Activated T-helper 17 cell treated with anti-CD3 and anti-CD28 coated beads, Interleukin-2, amount 50 U/mL, for 72 hours (primary cell): ENCODE measurements around the gene THAP12. TPM values are rescaled to one million over a fixed set of nuclear protein-coding genes. Genes with fewer than 3 reads are reported as not detected.
"Not testable (repeated sequence)": the region's sequence is repeated elsewhere in the genome, so short reads cannot be mapped to it uniquely, and the experiment has no call there.

Source experiments
- ATAC-seq: fragments of 150-1000 bp; cut with Tn5 transposase; replicated peaks from 2 replicates; pipeline ENCODE4 v1.10.0; 2021; ENCODE audit warnings: mild to moderate bottlenecking, moderate library complexity
- H3K27ac Mint-ChIP-seq: one replicate; pipeline ENCODE4 v1.8.0; 2022; ENCODE audit warnings: mixed read lengths
- H3K27me3 Mint-ChIP-seq: one replicate; pipeline ENCODE4 v1.8.0; 2022; ENCODE audit warnings: mixed read lengths
- H3K36me3 Mint-ChIP-seq: one replicate; pipeline ENCODE4 v1.8.0; 2022; ENCODE audit warnings: low read depth, mild to moderate bottlenecking, mixed read lengths
- H3K4me1 Mint-ChIP-seq: one replicate; pipeline ENCODE4 v1.8.0; 2022; ENCODE audit warnings: mixed read lengths
- H3K4me3 Mint-ChIP-seq: one replicate; pipeline ENCODE4 v1.8.0; 2022; ENCODE audit warnings: mild to moderate bottlenecking, mixed read lengths
- H3K9me3 Mint-ChIP-seq: one replicate; pipeline ENCODE4 v1.8.0; 2022; ENCODE audit warnings: mixed read lengths
- total RNA-seq, 2 donors: library from RNA; stranded (reverse); gene quantifications; one replicate each; pipeline ENCODE4 v1.2.3, GENCODE V29; 2022

Gene THAP12, protein sequence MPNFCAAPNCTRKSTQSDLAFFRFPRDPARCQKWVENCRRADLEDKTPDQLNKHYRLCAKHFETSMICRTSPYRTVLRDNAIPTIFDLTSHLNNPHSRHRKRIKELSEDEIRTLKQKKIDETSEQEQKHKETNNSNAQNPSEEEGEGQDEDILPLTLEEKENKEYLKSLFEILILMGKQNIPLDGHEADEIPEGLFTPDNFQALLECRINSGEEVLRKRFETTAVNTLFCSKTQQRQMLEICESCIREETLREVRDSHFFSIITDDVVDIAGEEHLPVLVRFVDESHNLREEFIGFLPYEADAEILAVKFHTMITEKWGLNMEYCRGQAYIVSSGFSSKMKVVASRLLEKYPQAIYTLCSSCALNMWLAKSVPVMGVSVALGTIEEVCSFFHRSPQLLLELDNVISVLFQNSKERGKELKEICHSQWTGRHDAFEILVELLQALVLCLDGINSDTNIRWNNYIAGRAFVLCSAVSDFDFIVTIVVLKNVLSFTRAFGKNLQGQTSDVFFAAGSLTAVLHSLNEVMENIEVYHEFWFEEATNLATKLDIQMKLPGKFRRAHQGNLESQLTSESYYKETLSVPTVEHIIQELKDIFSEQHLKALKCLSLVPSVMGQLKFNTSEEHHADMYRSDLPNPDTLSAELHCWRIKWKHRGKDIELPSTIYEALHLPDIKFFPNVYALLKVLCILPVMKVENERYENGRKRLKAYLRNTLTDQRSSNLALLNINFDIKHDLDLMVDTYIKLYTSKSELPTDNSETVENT
- 10 to 100 TPM; 25.5 to 39.6 TPM for total RNA-seq

DNA sequence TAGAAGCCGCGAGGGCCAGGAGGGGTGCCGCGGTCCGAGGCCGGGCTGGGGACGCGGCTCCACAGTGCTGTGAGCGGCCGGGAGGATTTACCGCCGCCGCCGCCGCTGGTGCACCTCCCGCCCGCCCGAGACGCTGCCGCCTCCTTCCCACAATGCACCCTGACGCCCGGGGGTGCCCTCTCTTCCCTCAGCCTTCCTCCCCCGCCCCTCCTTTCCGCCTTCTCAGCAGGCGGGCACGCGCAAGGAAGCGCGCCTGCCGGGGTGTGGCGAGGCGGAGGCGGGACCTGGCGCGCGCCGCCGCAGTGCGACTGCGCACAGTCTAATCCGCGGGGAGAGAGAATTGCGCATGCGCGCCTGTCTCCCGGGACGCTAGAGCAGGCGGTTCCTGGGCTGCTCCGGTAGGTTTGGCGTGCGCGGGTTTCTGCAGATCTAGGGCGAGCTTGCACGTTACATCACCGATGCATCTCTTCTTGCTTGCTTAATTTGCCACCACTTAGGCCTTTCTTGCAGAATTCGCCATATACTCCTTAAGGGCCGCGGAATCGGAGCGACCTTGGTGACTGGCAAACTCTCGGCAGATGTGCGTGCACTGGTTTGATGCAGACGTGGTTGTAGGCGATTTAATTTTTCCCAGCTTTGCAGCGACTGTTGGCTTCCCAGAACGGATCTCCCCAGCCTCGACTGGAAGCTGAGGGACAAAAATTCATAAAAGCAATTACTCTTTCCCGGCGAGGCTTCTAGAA, at the start of gene THAP12, which contains the start of gene GVQW3:
THAP12 (minus strand) TSS at position 156 of the 743 bp plus-strand sequence. CDS start 296 bp downstream, outside the sequence.
GVQW3 (plus strand) TSS at position 347 of the 743 bp plus-strand sequence. CDS start 506 bp downstream, outside the sequence.
- H3K36me3 Mint-ChIP-seq = peaks cover 5% of the 10 kb centered on the region
- H3K9me3 Mint-ChIP-seq = no peaks in the 10 kb centered on the region
- H3K27me3 Mint-ChIP-seq = no peaks in the 10 kb centered on the region
- ATAC-seq = peak; percentile 72
- H3K4me1 Mint-ChIP-seq = peaks cover 42% of the 10 kb centered on the region
- H3K4me3 Mint-ChIP-seq = peak within 1 kb of the TSS; percentile 91
- peak within 1 kb of the TSS; percentile 85 for H3K27ac Mint-ChIP-seq

DNA sequence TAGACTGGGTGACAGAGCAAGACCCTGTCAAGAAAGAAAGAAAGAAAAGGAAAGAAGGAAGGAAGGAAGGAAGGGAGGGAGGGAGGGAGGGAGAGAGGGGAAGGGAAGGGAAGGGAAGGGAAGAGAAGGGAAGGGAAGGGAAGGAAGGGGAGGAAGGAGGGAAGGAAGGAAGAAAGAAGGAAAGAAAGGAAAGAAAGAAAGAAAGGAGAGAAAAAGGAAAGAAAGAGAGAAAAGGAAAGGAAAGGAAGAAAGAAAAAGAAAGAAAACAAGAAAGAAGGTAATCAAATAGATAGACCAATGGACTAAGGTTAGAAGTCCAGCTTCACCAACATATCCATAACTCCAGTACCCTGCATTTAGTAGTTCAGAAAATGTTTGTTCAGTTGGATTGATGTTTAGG, 45.7 kb upstream of the THAP12 start:
- Mint-ChIP-seq H3K36me3 (no peaks in the 10 kb centered on the region), H3K4me1 (peaks cover 11% of the 10 kb centered on the region), H3K4me3 (no peak overlapping the region), H3K27ac (no peak overlapping the region), H3K9me3 (no peaks in the 10 kb centered on the region), H3K27me3 (peaks cover 11% of the 10 kb centered on the region)
- no peak for ATAC-seq

DNA sequence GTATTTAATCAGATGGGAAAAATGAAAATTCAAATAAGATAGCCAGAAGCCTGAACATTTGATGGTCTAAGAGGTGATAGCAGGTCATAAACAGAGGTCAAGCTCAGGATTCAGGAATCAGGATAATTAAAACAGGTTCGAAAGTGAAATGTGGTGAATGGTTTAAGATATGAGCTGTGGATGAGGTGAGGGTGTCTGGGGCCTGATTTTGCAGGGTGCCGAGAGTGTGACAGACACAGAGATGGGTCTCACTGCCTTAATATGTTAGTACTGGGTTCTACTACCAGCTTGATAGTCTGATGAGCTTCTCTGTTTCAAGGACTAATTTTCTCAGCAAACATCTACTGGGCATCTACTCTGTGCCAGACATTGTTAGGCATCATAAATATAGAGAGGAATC, 44.0 kb upstream of the THAP12 start:
- Mint-ChIP-seq H3K36me3 (no peaks in the 10 kb centered on the region), H3K9me3 (no peaks in the 10 kb centered on the region), H3K27ac (peak overlapping the region; percentile 1), H3K4me3 (peak overlapping the region; percentile 14), H3K4me1 (peaks cover 11% of the 10 kb centered on the region), H3K27me3 (peaks cover 11% of the 10 kb centered on the region)
- ATAC-seq = peak; percentile 71

DNA sequence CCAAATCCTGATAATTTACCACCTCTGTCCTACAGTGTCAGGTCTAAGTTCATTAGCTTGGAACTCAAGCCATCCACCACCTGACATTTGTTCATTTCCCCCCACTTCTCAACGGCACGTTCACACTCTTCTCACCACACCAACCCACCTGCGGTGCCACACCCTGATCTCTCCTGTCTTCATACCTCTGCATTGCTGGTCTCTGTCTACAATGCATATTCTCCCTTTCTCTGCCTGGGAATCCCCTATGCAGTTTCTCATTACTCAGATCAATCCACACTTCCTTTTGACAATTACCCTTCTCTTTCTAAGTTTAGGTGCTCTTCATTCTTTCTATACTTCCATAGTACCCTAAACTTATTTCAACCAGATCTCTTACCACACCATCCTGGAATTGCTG, 43.4 kb upstream of the THAP12 start:
- H3K36me3 Mint-ChIP-seq = no peaks in the 10 kb centered on the region
- H3K4me1 Mint-ChIP-seq = peaks cover 11% of the 10 kb centered on the region
- H3K27ac Mint-ChIP-seq = peak overlapping the region; percentile 1
- no peaks in the 10 kb centered on the region for H3K9me3 Mint-ChIP-seq
- peaks cover 11% of the 10 kb centered on the region for H3K27me3 Mint-ChIP-seq
- ATAC-seq = peak; percentile 95
- H3K4me3 Mint-ChIP-seq = peak overlapping the region; percentile 14

DNA sequence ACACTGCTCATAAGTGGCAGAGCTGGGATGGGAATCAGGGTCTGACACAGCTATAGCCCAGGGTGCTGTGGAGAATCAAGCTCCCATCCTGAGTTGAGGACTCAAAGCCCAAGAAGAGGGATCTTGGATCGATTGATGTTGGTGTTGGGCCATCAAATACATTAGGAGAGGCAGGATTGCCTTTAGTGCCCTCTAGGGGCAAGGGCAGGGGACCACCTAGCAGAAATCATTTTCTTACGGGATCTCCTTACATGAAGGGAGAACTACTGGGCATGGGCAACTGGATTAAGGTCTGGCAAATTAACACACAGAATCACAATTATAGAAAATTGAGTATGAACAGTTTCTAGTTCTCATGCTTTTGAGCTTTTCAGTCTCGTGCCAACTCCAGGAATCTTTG, 39.0 kb upstream of the THAP12 start:
- Mint-ChIP-seq H3K4me1 (peaks cover 8% of the 10 kb centered on the region), H3K9me3 (no peaks in the 10 kb centered on the region), H3K4me3 (no peak overlapping the region), H3K27ac (no peak overlapping the region), H3K27me3 (peaks cover 9% of the 10 kb centered on the region), H3K36me3 (no peaks in the 10 kb centered on the region)
- no peak for ATAC-seq

DNA sequence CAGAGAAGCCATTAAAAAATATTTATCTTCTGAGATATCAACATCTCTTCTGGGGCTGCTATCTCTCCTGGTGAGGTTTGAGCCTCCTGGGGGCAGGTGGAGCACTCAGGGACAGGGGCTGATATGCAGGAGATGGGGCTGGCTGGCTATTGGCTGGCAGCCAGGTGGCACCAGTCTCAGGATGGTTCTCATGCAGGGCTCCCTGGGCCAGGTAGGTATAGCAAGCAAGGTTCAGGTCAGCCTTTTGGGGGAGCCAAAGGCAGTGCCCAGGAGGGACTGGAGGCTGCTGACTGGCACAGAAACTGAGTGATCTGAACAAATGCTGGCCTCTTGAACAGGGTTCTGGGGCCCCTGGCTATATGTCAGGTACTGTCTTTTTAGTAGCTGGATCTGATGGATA, 34.1 kb upstream of the THAP12 start:
- Mint-ChIP-seq H3K27me3 (peaks cover 9% of the 10 kb centered on the region), H3K27ac (no peak overlapping the region), H3K4me3 (no peak overlapping the region), H3K36me3 (no peaks in the 10 kb centered on the region), H3K9me3 (no peaks in the 10 kb centered on the region), H3K4me1 (no peaks in the 10 kb centered on the region)
- ATAC-seq = no peak

DNA sequence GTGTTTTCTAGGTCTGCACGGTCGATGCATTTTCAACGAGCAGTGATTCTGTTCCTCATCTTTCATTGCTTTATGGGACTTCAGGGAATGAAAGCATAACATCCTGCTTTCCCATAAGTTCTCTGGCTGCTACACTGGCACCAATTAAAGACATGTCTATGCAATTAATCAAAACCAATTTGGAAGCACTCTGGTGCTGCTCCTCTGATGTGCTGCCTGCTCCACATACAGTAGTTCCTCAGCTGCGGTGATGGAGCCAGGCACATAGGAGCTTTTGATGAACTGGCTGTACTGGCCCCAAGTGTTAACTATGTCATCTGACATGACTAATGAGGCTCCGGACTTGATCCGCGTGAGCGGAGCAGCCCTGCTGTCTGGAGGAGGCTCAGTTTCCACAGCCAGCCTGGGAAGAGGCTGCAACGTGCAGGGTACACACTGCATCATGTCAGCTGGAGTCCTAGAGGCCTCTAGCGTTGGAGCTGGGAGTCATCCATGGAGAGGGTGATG, 30.0 kb upstream of the THAP12 start:
- no peak for ATAC-seq
- H3K27ac Mint-ChIP-seq = no peak overlapping the region
- H3K4me3 Mint-ChIP-seq = no peak overlapping the region
- H3K27me3 Mint-ChIP-seq = peaks cover under 1% of the 10 kb centered on the region
- H3K4me1 Mint-ChIP-seq = no peaks in the 10 kb centered on the region
- no peaks in the 10 kb centered on the region for H3K36me3 Mint-ChIP-seq
- H3K9me3 Mint-ChIP-seq = no peaks in the 10 kb centered on the region

DNA sequence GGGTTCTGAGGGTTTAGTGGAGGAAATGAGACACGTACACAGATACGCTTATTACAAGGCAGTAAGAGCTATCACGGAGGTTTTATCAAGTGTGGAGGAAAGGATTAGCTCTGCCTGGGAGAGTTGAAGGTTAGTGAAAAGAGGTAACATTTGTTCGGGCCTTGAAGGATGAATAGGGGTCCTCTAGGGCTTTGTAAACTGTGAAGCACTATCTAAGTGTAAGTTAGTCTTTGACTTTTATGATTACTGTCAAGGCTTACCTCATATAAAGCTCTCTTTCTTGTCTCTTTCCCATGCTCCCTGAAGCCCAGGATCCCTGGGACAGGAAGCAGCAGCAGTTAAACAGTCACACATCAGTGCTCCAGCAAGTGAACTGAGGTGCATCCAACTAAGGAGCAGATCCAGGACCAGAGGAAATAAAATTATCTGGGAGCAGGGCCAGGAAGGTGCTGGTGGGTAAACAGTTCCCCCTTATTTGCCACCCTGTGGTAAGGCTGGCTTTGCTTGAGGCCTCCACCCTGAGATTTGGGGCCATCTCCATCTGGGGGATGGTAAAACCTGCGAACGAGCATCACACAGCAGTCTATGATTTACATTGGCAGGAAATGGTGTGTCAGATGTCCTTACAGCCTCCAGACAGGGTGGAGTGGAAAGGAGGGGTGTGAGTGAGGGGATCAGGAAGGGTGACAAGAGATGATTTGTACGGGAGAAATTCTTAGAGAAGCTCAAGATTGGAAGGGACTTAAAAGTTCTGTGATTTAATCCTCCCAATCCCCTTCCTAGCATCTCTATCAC, 27.4 kb upstream of the THAP12 start:
- no peaks in the 10 kb centered on the region for H3K36me3 Mint-ChIP-seq
- no peak overlapping the region for H3K4me3 Mint-ChIP-seq
- no peak overlapping the region for H3K27ac Mint-ChIP-seq
- no peaks in the 10 kb centered on the region for H3K27me3 Mint-ChIP-seq
- H3K9me3 Mint-ChIP-seq = no peaks in the 10 kb centered on the region
- ATAC-seq = no peak
- no peaks in the 10 kb centered on the region for H3K4me1 Mint-ChIP-seq

DNA sequence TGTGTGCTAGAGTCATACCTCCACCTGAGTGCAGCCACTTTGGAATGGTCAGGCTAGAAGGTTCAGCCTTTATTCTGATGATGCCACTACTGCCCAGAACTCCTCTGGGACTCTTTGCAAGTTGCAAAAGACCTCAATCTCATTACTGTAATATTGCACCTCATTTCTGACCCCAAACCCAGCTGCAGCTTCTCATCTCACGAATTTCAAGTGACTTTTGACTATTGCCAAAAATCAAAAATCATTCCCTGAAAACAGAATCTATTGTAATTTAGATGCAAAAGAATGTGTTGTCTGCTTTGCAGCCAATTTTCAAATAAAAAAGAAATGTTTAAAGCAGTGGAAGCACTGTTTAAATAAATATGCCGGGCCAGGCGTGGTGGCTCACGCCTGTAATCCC, 25.4 kb upstream of the THAP12 start:
- no peaks in the 10 kb centered on the region for H3K36me3 Mint-ChIP-seq
- no peak overlapping the region for H3K4me3 Mint-ChIP-seq
- no peak overlapping the region for H3K27ac Mint-ChIP-seq
- ATAC-seq = no peak
- H3K9me3 Mint-ChIP-seq = no peaks in the 10 kb centered on the region
- no peaks in the 10 kb centered on the region for H3K27me3 Mint-ChIP-seq
- H3K4me1 Mint-ChIP-seq = no peaks in the 10 kb centered on the region

DNA sequence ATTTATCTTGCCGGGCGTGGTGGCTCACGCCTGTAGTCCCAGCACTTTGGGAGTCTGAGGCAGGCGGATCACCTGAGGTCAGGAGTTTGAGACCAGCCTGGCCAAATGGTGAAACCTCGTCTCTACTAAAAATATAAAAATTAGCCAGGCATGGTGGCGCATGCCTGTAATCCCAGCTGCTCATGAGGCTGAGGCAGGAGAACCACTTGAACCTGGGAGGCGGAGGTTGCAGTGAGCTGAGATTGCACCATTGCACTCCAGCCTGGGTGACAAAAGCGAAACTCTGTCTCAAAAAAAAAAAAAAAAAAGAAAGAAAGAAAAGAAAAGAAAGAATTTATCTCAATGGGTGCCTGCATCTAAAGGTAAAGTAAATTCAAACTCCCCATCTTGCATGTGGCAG, 20.6 kb upstream of the THAP12 start:
- not testable (repeated sequence) for H3K36me3 Mint-ChIP-seq, ATAC-seq, H3K27ac Mint-ChIP-seq, H3K4me1 Mint-ChIP-seq, H3K9me3 Mint-ChIP-seq, H3K27me3 Mint-ChIP-seq, H3K4me3 Mint-ChIP-seq

DNA sequence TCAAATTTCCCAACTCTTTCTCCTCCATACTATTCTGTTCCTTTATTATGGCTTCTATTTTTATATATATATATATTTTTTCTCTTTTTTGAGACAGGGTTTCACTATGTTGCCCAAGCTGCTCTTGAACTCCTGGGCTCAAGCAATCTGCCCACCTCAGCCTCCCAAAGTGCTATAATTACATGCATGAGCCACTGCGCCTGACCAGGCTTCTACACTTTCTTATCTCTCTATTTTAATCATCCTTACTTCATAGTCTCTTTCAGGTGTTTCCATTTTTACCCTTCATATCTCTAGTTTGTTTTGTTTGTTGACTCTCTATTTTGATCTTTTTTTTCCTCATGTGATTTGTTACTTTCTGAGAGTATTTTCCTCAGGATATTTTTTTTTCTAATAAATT, 20.0 kb upstream of the THAP12 start:
- no peaks in the 10 kb centered on the region for H3K36me3 Mint-ChIP-seq
- H3K27ac Mint-ChIP-seq = no peak overlapping the region
- no peaks in the 10 kb centered on the region for H3K9me3 Mint-ChIP-seq
- no peak for ATAC-seq
- no peaks in the 10 kb centered on the region for H3K4me1 Mint-ChIP-seq
- H3K27me3 Mint-ChIP-seq = no peaks in the 10 kb centered on the region
- no peak overlapping the region for H3K4me3 Mint-ChIP-seq

DNA sequence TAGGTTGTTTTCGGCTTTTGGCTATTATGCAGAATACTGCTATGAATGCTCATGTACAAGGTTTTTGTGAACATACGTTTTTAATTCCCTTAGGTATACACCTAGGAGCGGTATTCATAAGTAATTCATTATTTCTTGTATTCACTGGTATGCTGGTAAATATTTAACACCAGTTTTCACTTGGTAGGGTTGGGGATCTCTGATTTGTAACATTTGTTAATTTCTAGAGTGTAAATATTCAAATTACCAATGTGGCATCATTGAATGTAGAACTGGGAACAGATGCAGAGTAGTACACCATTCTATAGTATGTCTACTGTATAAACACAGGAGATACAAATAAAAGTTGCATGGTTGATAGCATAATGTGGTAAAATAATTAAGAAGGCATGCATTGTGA, 16.5 kb upstream of the THAP12 start:
- no peak overlapping the region for H3K27ac Mint-ChIP-seq
- H3K36me3 Mint-ChIP-seq = no peaks in the 10 kb centered on the region
- H3K4me3 Mint-ChIP-seq = no peak overlapping the region
- H3K27me3 Mint-ChIP-seq = no peaks in the 10 kb centered on the region
- no peaks in the 10 kb centered on the region for H3K4me1 Mint-ChIP-seq
- H3K9me3 Mint-ChIP-seq = no peaks in the 10 kb centered on the region
- ATAC-seq = no peak

DNA sequence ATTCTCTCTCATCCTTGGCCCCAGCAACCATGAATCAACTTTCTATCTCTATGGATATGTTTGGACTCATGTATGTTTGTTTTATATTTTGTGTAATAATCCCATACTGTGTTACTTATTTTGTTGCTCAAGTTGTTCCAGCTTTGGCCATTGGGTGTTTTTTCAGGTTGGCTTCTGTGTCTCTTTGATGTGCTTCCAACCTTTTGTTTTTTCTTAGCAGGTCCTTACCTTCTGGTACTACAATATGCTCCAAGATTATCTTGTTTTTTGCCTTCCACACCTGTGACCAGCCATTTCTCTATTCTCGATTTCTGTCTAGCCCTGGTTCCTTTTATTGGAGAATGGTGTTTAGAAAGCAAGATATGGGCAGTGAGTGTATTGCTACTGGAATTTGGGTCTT, 14.4 kb upstream of the THAP12 start:
- Mint-ChIP-seq H3K27me3 (no peaks in the 10 kb centered on the region), H3K27ac (no peak overlapping the region), H3K9me3 (no peaks in the 10 kb centered on the region), H3K4me3 (no peak overlapping the region), H3K4me1 (no peaks in the 10 kb centered on the region), H3K36me3 (no peaks in the 10 kb centered on the region)
- no peak for ATAC-seq

DNA sequence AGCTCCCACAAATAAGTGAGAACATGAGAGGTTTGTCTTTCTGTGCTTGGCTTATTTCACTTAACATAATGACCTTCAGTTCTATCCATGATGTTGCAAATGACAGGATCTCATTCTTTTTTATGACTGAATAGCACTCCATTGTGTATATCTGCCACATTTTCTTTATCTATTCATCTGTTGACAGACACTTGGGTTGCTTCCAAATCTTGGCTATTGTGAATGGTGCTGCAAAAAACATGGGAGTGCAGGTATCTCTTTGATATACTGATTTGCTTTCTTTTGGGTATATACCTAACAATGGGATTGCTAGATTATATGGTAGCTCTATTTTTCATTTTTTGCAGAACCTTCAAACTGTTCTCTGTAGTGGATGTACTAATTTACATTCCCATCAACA, 13.5 kb upstream of the THAP12 start:
- Mint-ChIP-seq H3K36me3 (no peaks in the 10 kb centered on the region), H3K27ac (no peak overlapping the region), H3K9me3 (no peaks in the 10 kb centered on the region), H3K4me1 (no peaks in the 10 kb centered on the region), H3K27me3 (no peaks in the 10 kb centered on the region), H3K4me3 (no peak overlapping the region)
- ATAC-seq = no peak
